ENCODE data around the gene VWF.

VWF gene

DNA sequence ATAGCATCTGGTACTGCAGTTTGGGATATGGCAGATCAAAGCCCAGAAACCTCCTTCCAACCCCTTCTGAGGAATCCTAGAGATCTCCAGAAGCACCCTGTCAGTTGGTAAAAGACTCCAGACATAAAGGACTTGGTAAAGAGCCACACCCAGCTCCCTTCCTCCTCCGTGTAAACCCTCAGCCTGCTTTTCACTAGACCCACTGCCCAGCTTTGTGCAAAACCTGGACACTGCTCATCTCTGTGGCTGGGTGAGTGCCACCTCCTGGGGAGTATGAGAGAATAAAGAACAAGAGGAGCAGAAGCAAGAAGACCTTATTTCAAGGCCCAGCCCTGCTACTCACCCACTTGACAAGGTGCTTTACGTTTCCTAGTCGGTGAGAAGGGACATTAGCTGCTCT is 212.5 kb downstream of the VWF start:
- DNase-seq, result no peak
- in situ Hi-C loops (cut with MboI; ENCODE audit: low pct_unique_long_range_greater_than_20kb, low sequenced_read_pairs), result no loop called here

DNA sequence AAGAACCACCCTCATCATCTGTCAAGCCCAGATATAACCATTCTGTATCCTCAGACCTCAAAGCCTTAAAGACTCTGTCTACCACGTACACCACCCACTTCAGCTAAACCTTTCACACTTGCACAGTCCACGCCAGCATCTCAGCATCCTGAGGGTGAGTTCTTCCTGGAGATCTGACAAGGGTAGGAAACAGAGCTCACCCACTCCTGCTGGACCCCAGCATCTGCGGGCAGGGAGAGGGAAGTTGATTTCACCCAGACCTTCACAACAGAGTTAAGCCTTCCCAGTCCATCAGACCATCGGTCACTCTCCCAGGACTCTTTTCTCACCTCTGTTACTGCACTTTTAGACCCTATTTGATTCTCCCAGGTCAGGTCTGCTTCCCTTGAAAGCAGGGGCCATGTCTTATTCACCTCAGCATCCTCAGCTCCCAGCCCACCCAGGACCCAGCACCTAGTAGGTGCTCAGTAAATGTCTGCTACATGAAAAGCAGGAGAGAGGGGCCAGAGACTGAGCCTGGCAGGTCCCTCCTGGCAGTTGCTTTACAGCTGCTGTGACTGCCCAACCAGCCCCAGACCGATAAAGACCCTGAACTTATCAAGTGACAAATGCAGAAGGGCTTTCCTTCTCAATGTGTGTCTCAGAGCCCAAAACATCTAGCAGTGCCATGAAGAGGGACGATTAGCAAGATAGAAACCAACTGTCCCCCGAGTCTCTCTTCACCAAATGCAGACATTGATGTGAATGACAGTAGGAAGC is 213.5 kb downstream of the VWF start:
- in situ Hi-C loops (cut with MboI; ENCODE audit: low pct_unique_long_range_greater_than_20kb, low sequenced_read_pairs), result no loop called here
- DNase-seq, result no peak

DNA sequence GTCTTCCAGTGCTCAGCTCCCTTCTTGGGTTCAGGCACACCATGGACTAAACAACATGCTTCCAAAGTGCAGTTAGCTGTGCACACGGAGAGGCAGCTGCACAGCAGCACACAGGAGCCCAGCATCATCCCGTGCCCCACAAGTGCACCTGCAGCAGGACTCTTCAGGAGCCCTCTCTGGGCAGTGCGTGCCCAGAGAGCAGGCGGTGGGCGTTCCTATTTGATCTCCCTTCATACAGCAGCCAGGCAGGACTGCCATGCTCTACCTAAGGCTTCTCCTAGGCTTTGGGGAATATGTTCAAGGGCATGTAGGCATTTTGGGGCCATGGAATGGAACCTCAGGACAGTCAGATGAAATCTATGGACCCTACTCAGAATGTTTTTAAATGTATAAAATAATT is 214.9 kb downstream of the VWF start:
- DNase-seq, result no peak
- in situ Hi-C loops (cut with MboI; ENCODE audit: low pct_unique_long_range_greater_than_20kb, low sequenced_read_pairs), result no loop called here

DNA sequence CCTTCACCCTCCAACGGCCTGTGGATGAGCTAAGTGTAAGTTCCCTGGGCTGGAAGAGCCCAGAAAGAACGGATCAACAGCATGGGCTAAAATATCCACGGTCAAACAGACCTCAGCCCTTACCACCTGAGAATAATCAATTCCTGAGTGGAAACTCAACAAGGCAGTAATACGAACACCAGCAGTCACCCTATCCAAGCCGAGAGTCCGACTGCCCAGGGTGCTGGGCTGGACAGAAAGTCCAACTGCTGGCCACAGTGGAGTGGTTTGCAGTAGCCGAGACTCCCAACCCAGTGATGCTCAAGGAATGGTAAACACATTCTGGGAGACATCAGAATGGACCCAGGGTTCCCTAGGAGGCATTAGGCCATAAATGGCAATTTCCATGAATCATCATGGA is 216.2 kb downstream of the VWF start:
- in situ Hi-C loops (cut with MboI; ENCODE audit: low pct_unique_long_range_greater_than_20kb, low sequenced_read_pairs), result no loop called here
- DNase-seq, result no peak

DNA sequence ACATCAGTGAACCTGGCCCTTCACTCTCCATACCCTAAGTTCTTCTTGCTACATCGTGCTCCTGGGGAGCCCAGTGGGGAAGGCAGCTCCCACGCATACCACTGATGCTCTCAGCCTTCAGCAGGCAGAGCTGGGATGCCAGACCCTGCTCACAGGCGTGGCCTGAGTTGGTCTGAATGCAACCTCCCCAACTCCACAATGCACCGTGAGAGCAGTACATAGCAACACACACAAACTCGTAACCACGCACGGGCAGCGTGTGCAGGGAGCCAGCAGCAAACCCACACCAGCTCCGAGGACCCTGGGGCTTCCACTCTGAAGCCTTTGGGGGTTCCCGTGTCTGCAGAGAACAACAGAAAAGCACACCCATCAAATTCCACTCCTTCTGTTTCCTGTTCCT is 216.7 kb downstream of the VWF start:
- in situ Hi-C loops (cut with MboI; ENCODE audit: low pct_unique_long_range_greater_than_20kb, low sequenced_read_pairs), result no loop called here

DNA sequence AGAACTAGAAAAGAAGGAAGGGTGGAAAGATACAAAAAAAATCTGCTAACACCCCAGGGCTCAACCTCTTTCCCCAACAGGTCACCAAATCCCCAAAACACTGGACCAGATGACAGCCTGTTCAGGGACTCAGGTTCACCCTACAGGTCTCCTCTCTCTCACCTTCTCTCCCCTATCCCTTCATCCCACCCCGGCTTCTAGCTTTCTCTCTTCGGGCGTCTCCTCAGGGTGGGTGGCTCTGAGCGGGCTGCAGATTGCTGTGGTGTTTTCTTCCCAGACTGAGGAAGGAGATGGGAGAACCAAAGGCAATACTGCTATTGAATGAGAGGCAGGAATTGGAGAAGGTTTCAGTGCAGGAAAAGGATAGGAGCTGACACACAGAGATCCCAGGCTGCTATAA is 218.7 kb downstream of the VWF start:
- in situ Hi-C loops (cut with MboI; ENCODE audit: low pct_unique_long_range_greater_than_20kb, low sequenced_read_pairs), result no loop called here
- DNase-seq, result no peak

More for the DNA sequence above, 216.7 kb downstream of the VWF start:
- DNase-seq, result no peak

DNA sequence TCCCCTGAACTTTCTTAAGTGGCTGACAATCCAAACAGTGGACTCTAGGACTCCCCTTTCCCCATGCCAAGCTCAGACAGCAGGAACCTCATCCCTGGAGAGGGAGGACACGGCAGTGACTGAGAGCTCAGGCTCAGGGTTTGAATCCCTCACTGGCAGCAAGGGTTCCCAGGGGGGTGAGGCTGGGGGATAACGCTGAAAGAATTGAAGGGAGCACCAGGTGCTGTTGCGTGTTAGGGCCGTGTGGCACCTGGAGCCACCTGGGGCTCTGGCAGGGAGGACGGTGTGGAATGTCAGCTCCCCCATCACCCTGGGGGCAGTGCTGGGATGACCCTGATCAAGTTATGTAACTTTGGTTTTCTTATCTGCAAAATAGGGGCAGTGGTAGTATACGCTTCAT is 219.5 kb downstream of the VWF start:
- in situ Hi-C loops (cut with MboI; ENCODE audit: low pct_unique_long_range_greater_than_20kb, low sequenced_read_pairs), result no loop called here
- DNase-seq, result no peak

DNA sequence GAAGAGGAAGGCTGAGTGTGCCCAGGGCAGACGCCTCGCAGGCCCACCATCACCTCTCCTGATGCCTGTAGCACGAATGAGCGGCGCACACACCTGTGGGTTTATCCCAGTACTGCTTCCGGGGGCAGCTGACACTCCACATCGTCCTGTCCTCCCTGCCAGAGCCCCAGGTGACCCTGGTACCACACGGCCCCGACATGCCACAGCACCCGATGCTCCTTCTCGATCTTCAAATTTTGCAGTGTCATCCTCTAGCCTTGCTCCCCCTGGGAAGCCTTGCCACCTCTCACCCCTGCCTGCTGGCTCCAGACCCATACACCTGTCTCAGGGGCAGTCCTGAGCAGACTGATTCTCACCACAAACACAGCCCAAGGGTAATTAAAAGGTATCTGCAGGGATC is 220.0 kb downstream of the VWF start:
- in situ Hi-C loops (cut with MboI; ENCODE audit: low pct_unique_long_range_greater_than_20kb, low sequenced_read_pairs), result no loop called here

DNA sequence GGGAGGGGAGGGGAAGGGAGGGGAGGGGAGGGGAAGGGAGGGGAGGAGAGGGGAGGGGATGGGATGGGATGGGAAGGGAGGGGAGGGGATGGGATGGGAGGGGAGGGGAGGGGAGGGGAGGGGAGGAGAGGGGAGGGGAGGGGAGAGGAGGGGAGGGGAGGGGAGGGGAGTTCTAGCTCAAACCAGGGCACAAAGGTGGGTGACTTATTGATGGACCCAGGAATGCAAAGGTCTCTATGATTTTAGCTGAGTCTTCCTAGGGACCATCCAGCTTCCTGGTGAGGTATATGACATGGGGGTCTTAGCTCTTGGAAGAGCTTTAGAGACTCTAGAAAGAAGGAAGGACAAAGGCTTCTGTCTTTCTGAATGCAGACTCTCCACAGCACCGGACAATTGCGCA is 221.7 kb downstream of the VWF start:
- no peak for DNase-seq
- in situ Hi-C loops (cut with MboI; ENCODE audit: low pct_unique_long_range_greater_than_20kb, low sequenced_read_pairs), result no loop called here

More for the DNA sequence above, 220.0 kb downstream of the VWF start:
- no peak for DNase-seq

DNA sequence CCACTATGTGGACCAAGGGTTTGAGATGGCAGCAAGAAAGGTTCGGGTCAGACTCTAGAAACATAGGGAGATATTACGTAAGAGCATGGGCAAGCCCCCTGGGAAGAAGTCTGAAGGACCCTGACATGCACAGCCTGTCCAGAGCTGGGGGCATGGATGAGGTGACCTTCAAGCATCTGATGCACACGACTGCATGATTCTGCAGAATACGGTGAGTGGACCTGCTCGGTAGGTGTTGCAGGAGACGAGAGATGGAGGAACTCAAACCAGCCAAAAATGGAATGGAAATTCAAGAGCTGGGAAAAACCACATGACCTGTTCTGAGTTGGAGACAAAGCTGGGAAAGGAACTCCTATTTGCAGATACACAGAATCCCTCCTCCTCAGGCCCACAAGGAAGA is 223.1 kb downstream of the VWF start:
- DNase-seq, result no peak
- in situ Hi-C loops (cut with MboI; ENCODE audit: low pct_unique_long_range_greater_than_20kb, low sequenced_read_pairs), result no loop called here

DNA sequence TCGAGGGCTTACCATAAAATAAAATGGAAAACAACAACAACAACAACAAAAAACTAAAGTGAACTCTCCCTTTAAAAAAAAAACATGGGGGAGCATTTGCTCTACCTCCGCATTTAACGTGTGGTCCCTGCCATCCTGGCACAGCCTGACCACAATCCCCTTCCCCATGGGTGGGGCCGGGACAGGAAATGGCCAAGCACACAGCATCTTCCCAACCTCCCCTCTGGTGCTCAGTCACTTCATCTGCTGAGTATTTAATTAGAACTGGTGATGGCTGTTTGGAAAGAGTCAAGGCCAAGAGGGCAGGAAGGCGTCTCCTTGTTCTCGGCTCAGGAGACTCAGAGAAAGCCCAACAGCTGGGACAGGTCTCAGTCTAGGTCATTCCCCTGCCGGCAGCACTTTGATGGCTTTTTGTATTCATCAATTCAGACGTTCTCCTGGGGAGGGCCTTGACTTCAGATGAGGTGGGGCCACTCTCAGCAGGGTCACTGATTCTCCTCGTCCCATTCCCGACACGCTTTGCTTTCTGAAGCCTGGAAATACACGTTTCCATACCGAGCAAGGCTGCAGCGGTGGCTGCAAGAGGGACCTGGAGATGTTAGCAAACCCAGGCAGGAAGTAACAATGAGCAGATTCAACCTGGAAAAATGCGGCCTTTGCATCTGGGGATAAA is 223.8 kb downstream of the VWF start:
- in situ Hi-C loops (cut with MboI; ENCODE audit: low pct_unique_long_range_greater_than_20kb, low sequenced_read_pairs), result no loop called here

DNA sequence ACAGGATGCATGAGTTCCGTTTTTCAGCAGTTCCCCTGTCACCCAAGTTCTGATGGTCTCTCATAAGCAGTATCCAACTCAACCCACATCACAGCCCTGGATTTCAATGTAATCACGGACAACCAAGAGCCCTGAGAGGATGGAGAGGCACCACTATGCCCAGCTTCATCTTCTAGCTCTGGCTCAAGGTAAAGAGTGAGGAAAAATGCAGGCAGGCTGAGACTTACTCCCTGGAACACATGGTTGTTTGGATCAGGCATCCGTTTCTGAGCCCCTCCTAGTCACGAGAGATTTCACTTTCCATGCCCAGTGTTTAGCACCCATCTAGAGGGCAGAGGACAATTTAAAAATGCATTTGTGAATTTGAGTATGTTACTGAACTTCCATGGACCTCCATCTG is 224.4 kb downstream of the VWF start:
- in situ Hi-C loops (cut with MboI; ENCODE audit: low pct_unique_long_range_greater_than_20kb, low sequenced_read_pairs), result no loop called here
- DNase-seq, result no peak

More for the DNA sequence above, 223.8 kb downstream of the VWF start:
- DNase-seq, result no peak

DNA sequence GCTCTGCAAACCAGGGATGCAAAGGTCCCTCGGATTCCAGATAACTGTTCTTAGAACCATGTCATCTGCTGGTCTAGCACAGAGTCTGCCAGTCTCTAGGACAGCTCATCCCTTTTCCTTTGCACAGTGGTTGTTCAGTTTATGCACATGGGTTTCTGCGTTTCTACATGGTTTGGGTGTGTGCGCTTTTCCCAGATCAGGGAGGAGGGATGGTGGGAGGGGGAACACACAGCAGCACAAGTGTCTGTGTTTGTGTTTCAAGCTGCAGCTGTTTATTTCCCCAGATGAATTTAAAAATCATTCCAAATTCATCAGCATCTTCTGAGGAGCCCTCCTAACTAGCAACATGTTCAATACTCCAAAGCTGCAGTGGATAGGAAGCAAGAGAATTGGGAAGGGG is 224.8 kb downstream of the VWF start:
- DNase-seq, result no peak
- in situ Hi-C loops (cut with MboI; ENCODE audit: low pct_unique_long_range_greater_than_20kb, low sequenced_read_pairs), result no loop called here

DNA sequence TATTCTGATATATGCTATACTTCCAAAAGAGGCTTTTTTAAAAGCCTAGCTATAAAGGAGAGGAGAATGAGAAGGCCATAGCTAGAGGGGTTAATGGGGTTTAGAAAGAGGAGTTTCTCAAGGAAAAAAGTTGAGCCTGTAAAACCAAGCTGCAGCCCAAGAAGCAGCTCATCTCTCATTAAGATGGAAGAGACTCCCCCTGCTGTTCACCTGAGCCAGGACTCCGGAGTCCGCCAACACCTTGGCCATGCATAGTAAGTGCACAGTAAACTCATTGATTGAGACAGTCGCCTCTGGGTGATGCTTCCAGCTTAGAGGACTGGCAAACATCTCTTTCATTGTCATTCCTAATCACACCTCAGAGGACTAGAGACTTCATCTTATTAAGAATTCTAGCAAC is 225.6 kb downstream of the VWF start:
- in situ Hi-C loops (cut with MboI; ENCODE audit: low pct_unique_long_range_greater_than_20kb, low sequenced_read_pairs), result no loop called here
- DNase-seq, result no peak
